ENCODE measurements around the gene LRRC49.
"Not testable (repeated sequence)": the region's sequence is repeated elsewhere in the genome, so short reads cannot be mapped to it uniquely, and the experiment has no call there.

Gene LRRC49

GRCh38 chr15:71013446-71013845 is 120.8 kb downstream of the LRRC49 start:
- DNase-seq, result no peak
- no peak overlapping the region for H2BK120ac ChIP-seq (ENCODE audit: low read depth, low read length)
- no peak overlapping the region for H3K27ac ChIP-seq (ENCODE audit: low read depth, low read length)
- H3K27me3 ChIP-seq (ENCODE audit: insufficient read depth, low read length, poor library complexity), result no peaks in the 10 kb centered on the region
- H2BK5ac ChIP-seq (ENCODE audit: low read length), result no peak overlapping the region
- H4K8ac ChIP-seq (ENCODE audit: low read depth, low read length), result no peak overlapping the region
- no peaks in the 10 kb centered on the region for H3K79me1 ChIP-seq (ENCODE audit: low read length)
- WGBS (ENCODE audit: extremely low coverage, insufficient coverage, low lambda C conversion rate), result no CpG with 5 or more reads among the region's 2 CpGs
- H3K36me3 ChIP-seq (ENCODE audit: control insufficient read depth, insufficient read depth, low read length), result no peaks in the 10 kb centered on the region
- H3K79me2 ChIP-seq (ENCODE audit: control insufficient read depth, insufficient read depth, low read length), result no peaks in the 10 kb centered on the region
- no peak overlapping the region for H3K56ac ChIP-seq (ENCODE audit: low read length)
- no peak overlapping the region for H2BK15ac ChIP-seq (replicated peaks; ENCODE audit: low read depth)
- H3K4me2 ChIP-seq (ENCODE audit: low read length), result no peak overlapping the region
- H4K5ac ChIP-seq (ENCODE audit: low read length), result no peak overlapping the region
- H3K23ac ChIP-seq (ENCODE audit: low read length), result no peak overlapping the region
- no peaks in the 10 kb centered on the region for H3K4me1 ChIP-seq (ENCODE audit: control insufficient read depth, low read depth, low read length)
- no peak overlapping the region for H3K18ac ChIP-seq (ENCODE audit: low read length)
- H3K9ac ChIP-seq (ENCODE audit: low read length), result no peak overlapping the region
- no peak overlapping the region for H3K4ac ChIP-seq (ENCODE audit: low read depth, low read length)
- H2AK5ac ChIP-seq (ENCODE audit: low read length), result no peak overlapping the region
- H3K4me3 ChIP-seq (ENCODE audit: low read length), result no peak overlapping the region

DNA sequence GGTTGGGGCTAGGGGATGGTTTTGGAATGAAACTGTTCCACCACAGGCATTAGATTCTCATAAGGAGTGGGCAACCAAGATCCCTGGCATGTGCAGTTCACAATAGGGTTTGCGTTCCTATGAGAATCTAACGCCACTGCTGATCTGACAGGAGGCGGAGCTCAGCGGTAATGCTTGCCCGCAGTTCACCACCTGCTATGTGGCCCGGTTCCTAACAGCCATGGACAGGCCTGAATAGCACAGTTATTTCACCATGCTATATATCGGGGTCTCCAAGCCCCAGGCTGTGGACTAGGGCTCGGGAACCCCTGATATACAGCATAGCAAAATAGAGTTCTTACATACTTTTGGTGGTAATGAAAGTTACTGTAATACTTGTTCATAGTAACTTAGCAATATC is 122.7 kb downstream of the LRRC49 start:
- Histone ChIP-seq H3K56ac (ENCODE audit: low read length) (no peak overlapping the region), H2BK15ac (replicated peaks; ENCODE audit: low read depth) (no peak overlapping the region), H4K8ac (ENCODE audit: low read depth, low read length) (no peak overlapping the region), H2BK5ac (ENCODE audit: low read length) (no peak overlapping the region), H3K79me1 (ENCODE audit: low read length) (no peaks in the 10 kb centered on the region), H3K27ac (ENCODE audit: low read depth, low read length) (no peak overlapping the region), H3K79me2 (ENCODE audit: control insufficient read depth, insufficient read depth, low read length) (no peaks in the 10 kb centered on the region), H3K4me2 (ENCODE audit: low read length) (no peak overlapping the region), H3K23ac (ENCODE audit: low read length) (no peak overlapping the region), H3K36me3 (ENCODE audit: control insufficient read depth, insufficient read depth, low read length) (no peaks in the 10 kb centered on the region), H3K4me1 (ENCODE audit: control insufficient read depth, low read depth, low read length) (no peaks in the 10 kb centered on the region), H2BK120ac (ENCODE audit: low read depth, low read length) (no peak overlapping the region), H3K9ac (ENCODE audit: low read length) (no peak overlapping the region), H3K18ac (ENCODE audit: low read length) (no peak overlapping the region), H3K27me3 (ENCODE audit: insufficient read depth, low read length, poor library complexity) (no peaks in the 10 kb centered on the region), H4K5ac (ENCODE audit: low read length) (no peak overlapping the region), H3K4ac (ENCODE audit: low read depth, low read length) (no peak overlapping the region), H3K4me3 (ENCODE audit: low read length) (no peak overlapping the region), H2AK5ac (ENCODE audit: low read length) (no peak overlapping the region)
- no peak for DNase-seq
- no CpG with 5 or more reads among the region's 8 CpGs for WGBS (ENCODE audit: extremely low coverage, insufficient coverage, low lambda C conversion rate)

- H3K4me3 ChIP-seq (ENCODE audit: low read length); H3K56ac ChIP-seq (ENCODE audit: low read length); DNase-seq; H2AK5ac ChIP-seq (ENCODE audit: low read length); H3K18ac ChIP-seq (ENCODE audit: low read length); H3K9ac ChIP-seq (ENCODE audit: low read length); H3K4ac ChIP-seq (ENCODE audit: low read depth, low read length); H3K79me1 ChIP-seq (ENCODE audit: low read length); H3K27ac ChIP-seq (ENCODE audit: low read depth, low read length); H3K36me3 ChIP-seq (ENCODE audit: control insufficient read depth, insufficient read depth, low read length); H3K4me2 ChIP-seq (ENCODE audit: low read length); H4K8ac ChIP-seq (ENCODE audit: low read depth, low read length); H4K5ac ChIP-seq (ENCODE audit: low read length); H2BK5ac ChIP-seq (ENCODE audit: low read length); H3K4me1 ChIP-seq (ENCODE audit: control insufficient read depth, low read depth, low read length); H3K79me2 ChIP-seq (ENCODE audit: control insufficient read depth, insufficient read depth, low read length); H3K27me3 ChIP-seq (ENCODE audit: insufficient read depth, low read length, poor library complexity); H2BK15ac ChIP-seq (replicated peaks; ENCODE audit: low read depth); H3K23ac ChIP-seq (ENCODE audit: low read length); H2BK120ac ChIP-seq (ENCODE audit: low read depth, low read length): not testable (repeated sequence)
- WGBS (ENCODE audit: extremely low coverage, insufficient coverage, low lambda C conversion rate), result no CpG with 5 or more reads among the region's 4 CpGs
These were observed 138.6 kb downstream of the LRRC49 start for GRCh38 chr15:71031232-71031631.

DNA sequence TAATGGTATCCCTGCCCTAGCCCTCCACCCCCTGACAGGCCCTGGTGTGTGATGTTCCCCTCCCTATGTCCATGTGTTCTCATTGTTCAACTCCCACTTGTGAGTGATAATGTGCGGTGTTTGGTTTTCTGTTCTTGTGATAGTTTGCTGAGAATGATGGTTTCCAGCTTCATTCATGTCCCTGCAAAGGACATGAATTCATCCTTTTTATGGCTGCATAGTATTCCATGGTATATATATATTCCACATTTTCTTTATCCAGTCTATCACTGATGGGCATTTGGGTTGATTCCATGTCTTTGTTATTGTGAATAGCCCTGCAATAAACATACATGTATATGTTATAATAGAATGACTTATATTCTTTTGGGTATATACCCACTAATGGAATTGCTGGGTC is 142.9 kb downstream of the LRRC49 start:
- H3K27me3 ChIP-seq (ENCODE audit: insufficient read depth, low read length, poor library complexity); H2AK5ac ChIP-seq (ENCODE audit: low read length); H3K56ac ChIP-seq (ENCODE audit: low read length); H2BK5ac ChIP-seq (ENCODE audit: low read length); H3K4me1 ChIP-seq (ENCODE audit: control insufficient read depth, low read depth, low read length); H3K18ac ChIP-seq (ENCODE audit: low read length); H3K4me2 ChIP-seq (ENCODE audit: low read length); H3K4ac ChIP-seq (ENCODE audit: low read depth, low read length); H2BK120ac ChIP-seq (ENCODE audit: low read depth, low read length); H3K79me1 ChIP-seq (ENCODE audit: low read length); H3K36me3 ChIP-seq (ENCODE audit: control insufficient read depth, insufficient read depth, low read length); H3K23ac ChIP-seq (ENCODE audit: low read length); H3K27ac ChIP-seq (ENCODE audit: low read depth, low read length); H2BK15ac ChIP-seq (replicated peaks; ENCODE audit: low read depth); DNase-seq; H3K9ac ChIP-seq (ENCODE audit: low read length); H4K5ac ChIP-seq (ENCODE audit: low read length); H3K79me2 ChIP-seq (ENCODE audit: control insufficient read depth, insufficient read depth, low read length); H4K8ac ChIP-seq (ENCODE audit: low read depth, low read length); H3K4me3 ChIP-seq (ENCODE audit: low read length): not testable (repeated sequence)
- WGBS (ENCODE audit: extremely low coverage, insufficient coverage, low lambda C conversion rate), result no CpG with 5 or more reads among the region's 1 CpG

- no peaks in the 10 kb centered on the region for H3K79me2 ChIP-seq (ENCODE audit: control insufficient read depth, insufficient read depth, low read length)
- no peak overlapping the region for H3K4me2 ChIP-seq (ENCODE audit: low read length)
- no peak overlapping the region for H3K18ac ChIP-seq (ENCODE audit: low read length)
- H4K5ac ChIP-seq (ENCODE audit: low read length), result no peak overlapping the region
- no peaks in the 10 kb centered on the region for H3K4me1 ChIP-seq (ENCODE audit: control insufficient read depth, low read depth, low read length)
- no peaks in the 10 kb centered on the region for H3K36me3 ChIP-seq (ENCODE audit: control insufficient read depth, insufficient read depth, low read length)
- H2AK5ac ChIP-seq (ENCODE audit: low read length), result no peak overlapping the region
- H3K56ac ChIP-seq (ENCODE audit: low read length), result no peak overlapping the region
- no peak for DNase-seq
- H3K4ac ChIP-seq (ENCODE audit: low read depth, low read length), result no peak overlapping the region
- no CpG with 5 or more reads among the region's 3 CpGs for WGBS (ENCODE audit: extremely low coverage, insufficient coverage, low lambda C conversion rate)
- no peak overlapping the region for H3K4me3 ChIP-seq (ENCODE audit: low read length)
- no peak overlapping the region for H3K23ac ChIP-seq (ENCODE audit: low read length)
- no peak overlapping the region for H3K9ac ChIP-seq (ENCODE audit: low read length)
- no peak overlapping the region for H4K8ac ChIP-seq (ENCODE audit: low read depth, low read length)
- no peaks in the 10 kb centered on the region for H3K27me3 ChIP-seq (ENCODE audit: insufficient read depth, low read length, poor library complexity)
- H3K27ac ChIP-seq (ENCODE audit: low read depth, low read length), result no peak overlapping the region
- no peak overlapping the region for H2BK5ac ChIP-seq (ENCODE audit: low read length)
- no peak overlapping the region for H2BK15ac ChIP-seq (replicated peaks; ENCODE audit: low read depth)
- H3K79me1 ChIP-seq (ENCODE audit: low read length), result no peaks in the 10 kb centered on the region
- no peak overlapping the region for H2BK120ac ChIP-seq (ENCODE audit: low read depth, low read length)
These were observed 149.8 kb downstream of the LRRC49 start for GRCh38 chr15:71042356-71042922.

GRCh38 chr15:71043373-71043772 is 150.7 kb downstream of the LRRC49 start:
- DNase-seq, result no peak
- no peaks in the 10 kb centered on the region for H3K36me3 ChIP-seq (ENCODE audit: control insufficient read depth, insufficient read depth, low read length)
- no peak overlapping the region for H2AK5ac ChIP-seq (ENCODE audit: low read length)
- H3K79me2 ChIP-seq (ENCODE audit: control insufficient read depth, insufficient read depth, low read length), result no peaks in the 10 kb centered on the region
- H3K27me3 ChIP-seq (ENCODE audit: insufficient read depth, low read length, poor library complexity), result no peaks in the 10 kb centered on the region
- H3K79me1 ChIP-seq (ENCODE audit: low read length), result no peaks in the 10 kb centered on the region
- H3K4me3 ChIP-seq (ENCODE audit: low read length), result no peak overlapping the region
- H4K8ac ChIP-seq (ENCODE audit: low read depth, low read length), result no peak overlapping the region
- no peak overlapping the region for H2BK15ac ChIP-seq (replicated peaks; ENCODE audit: low read depth)
- no peak overlapping the region for H3K27ac ChIP-seq (ENCODE audit: low read depth, low read length)
- H3K23ac ChIP-seq (ENCODE audit: low read length), result no peak overlapping the region
- H2BK5ac ChIP-seq (ENCODE audit: low read length), result no peak overlapping the region
- no peaks in the 10 kb centered on the region for H3K4me1 ChIP-seq (ENCODE audit: control insufficient read depth, low read depth, low read length)
- WGBS (ENCODE audit: extremely low coverage, insufficient coverage, low lambda C conversion rate), result no CpG with 5 or more reads among the region's 1 CpG
- H3K56ac ChIP-seq (ENCODE audit: low read length), result no peak overlapping the region
- H4K5ac ChIP-seq (ENCODE audit: low read length), result no peak overlapping the region
- H3K4me2 ChIP-seq (ENCODE audit: low read length), result no peak overlapping the region
- H3K9ac ChIP-seq (ENCODE audit: low read length), result no peak overlapping the region
- H3K4ac ChIP-seq (ENCODE audit: low read depth, low read length), result no peak overlapping the region
- H3K18ac ChIP-seq (ENCODE audit: low read length), result no peak overlapping the region
- H2BK120ac ChIP-seq (ENCODE audit: low read depth, low read length), result no peak overlapping the region

All from mesendoderm (in vitro differentiated cells).